ENCODE results near the gene PCDHA1.

The PCDHA1 gene

DNA sequence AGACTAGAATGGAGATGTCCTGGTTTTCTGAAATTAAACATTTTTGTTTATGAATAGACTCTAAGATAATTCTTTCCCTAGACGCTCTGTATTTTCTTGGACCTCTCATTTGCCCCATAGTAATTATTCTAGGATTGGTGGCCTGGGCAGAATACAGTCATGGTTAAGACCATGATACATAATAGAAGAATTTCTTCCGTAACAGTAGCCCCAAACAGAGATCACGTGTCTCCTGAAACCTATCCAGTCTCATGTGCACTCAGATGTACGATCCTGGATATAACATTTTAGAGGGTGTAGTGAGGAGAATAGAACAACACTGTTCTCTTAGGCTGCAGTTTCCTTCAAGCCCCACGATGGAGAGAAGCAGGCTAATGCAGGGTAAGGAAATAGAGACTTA lies 202.7 kb downstream of the PCDHA1 start:
- DNase-seq (ENCODE audit: low spot score): peak; percentile 23

DNA sequence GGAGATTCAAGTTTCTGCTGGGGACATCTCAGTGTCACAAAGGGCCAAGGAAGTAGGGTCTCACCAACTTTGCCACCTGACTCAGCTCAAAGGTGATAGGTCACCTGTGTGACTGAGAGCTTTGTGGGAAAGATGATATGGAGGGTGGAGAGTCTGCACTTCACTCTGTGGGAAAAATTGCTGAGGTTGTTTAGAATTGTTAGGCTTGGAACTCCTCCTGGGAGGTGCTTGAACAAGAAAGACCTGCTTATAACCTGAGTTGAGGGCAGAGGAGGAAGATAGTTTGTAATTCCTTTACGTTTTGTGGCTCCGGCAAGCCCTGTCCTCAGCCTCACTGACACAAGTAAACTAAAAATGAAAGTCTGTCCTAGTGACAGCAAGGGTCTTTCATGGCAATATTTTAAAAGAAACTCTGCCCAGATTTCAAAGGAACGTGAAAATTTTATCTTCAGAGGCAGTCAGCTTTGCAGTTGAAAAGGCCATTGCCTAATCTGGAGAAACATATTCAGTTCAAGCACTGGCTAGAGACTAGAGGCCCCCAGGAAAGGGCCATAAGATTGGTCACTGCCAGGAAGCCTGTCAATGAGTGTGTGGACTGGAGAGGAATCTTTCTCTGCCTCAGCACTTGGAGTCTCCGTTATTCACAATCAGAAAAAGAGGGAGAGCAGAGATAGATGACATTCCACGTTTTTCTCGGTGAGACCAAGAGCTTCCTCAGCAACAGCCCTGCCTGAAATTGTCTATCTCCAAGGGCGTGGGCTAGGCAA lies 203.5 kb downstream of the PCDHA1 start:
- DNase-seq (ENCODE audit: low spot score): no peak

DNA sequence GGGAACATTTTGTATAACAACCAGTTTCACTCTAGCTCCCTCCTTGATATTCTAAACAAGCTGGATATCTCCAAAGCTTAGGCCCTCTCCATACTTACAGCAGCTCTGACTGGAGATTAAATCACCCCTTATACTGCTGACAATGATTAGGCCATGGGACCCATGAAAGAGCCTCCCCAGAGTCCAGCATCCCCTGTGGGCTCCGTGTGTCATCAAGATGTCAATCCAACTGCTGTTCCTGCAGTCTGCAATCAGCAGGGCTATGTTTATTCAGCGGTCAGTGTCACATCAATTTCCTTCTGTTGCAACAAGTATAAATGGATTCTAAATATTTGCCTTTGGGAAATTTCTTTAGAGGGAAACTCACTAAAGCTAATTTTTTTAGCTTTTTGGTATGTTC lies 206.9 kb downstream of the PCDHA1 start:
- no peak for DNase-seq (ENCODE audit: low spot score)

DNA sequence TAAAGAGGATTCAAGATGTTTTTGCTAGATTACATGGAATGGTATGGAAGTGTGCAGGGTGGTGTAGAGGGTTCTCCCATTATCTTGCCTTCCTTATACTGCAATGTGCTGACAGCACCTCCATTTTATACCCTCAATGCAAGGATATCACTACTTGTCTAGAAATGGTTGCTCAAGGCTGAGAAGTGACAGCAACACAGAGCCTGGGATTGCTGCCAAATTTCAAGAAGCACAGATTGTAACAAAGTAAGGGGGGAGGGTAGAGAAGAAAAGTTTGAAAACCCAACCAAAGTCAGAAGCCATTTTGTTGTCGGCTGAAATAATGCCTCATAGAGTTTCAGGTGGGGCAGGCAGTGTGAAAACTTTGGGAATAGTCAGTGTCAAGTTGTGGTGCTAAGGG lies 210.1 kb downstream of the PCDHA1 start:
- DNase-seq (ENCODE audit: low spot score): no peak

DNA sequence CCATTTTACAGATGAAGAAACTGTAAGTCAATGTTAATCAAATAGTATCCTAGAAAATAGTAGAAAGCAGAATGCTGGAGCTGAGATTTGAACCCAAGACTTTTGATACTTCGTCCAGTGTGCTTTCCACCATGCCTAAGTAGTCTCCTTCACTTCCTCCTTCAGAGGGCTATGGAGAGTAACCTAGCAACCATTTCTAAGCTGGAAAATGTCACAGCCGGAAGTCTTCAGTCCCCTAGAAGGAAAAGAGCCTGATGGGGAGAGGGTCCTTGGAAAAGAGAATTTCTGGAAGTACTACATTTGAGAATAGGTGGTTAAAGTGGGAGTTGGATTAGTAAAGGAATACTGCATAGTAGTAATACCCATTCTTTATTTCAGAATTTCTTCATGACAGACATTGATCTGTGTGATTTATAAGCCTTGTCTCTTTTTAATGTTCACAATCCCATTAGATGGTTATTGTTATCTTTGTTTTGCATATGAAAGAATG lies 213.0 kb downstream of the PCDHA1 start:
- DNase-seq (ENCODE audit: low spot score): no peak

DNA sequence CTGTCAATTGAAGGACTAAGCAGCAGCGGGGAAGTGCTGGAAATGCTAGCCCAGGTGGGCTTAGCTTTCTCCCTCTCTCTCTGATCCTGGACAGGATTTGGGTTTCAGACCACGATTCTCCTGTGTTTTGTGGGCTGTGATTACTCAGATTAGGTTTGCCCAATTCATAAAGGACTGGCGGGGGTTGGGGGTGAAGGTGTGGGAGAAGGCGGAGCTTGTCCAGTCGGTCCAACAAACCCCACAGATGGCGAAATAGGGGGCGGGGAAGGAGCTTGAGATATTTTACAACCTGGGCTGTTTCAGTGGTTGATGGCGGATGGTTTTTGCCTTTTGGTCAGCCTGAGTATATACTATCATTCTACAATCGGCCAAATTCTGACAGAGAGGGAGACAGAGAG lies 215.5 kb downstream of the PCDHA1 start:
- DNase-seq (ENCODE audit: low spot score): peak; percentile 42

DNA sequence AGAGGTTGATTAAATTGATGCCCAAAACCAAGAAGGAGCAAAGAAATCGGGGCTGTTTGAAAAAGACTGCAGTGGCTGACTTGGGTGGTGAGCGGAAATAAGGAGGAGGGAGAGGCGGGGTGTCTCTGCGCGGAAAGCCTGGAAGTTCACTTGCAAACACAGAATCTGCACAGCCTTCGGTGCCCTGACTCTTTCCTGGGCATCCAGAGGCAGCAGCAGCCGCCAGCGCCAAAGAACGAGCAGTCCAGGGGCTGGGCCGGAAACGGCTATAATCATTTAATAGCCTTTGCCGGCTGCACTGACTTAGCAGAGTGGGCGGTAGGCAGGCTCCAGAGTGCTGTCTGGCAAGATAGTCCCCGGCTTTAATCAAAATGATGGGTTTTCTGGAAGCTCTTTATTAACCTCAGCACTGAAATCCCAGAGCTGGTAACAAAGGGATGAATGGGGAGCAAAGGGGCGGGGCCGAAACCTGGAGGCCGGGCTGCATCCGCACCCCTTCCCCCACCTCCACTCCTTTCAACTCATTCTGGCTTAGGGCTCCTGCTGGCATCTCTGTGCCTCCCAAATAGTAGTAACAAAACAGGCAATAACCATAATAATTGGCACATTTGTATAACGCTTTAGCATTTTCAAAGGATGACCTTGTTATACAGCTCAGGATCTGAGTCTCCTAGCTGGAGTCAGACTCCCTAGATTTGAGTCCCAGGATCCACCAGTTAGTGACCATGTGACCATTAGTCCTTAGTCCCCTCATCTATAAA lies 216.1 kb downstream of the PCDHA1 start:
- DNase-seq (ENCODE audit: low spot score): peak; percentile 57

DNA sequence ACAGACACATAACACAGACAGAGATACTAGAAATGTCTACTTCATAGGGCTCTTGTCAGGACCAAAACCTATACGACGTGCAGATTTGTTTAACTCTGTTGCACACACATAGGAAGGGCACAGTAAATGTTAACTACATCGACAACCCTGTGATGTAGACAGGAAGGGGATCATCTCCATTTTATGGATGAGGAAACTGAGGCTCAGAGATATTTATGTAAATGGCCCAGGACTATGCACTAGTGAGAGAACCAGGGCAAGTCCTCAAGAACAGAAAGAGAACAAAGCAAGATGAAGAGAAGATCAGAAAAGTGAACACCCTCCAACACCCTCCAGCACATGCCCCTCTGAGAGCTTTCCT lies 216.6 kb downstream of the PCDHA1 start:
- DNase-seq (ENCODE audit: low spot score): no peak

DNA sequence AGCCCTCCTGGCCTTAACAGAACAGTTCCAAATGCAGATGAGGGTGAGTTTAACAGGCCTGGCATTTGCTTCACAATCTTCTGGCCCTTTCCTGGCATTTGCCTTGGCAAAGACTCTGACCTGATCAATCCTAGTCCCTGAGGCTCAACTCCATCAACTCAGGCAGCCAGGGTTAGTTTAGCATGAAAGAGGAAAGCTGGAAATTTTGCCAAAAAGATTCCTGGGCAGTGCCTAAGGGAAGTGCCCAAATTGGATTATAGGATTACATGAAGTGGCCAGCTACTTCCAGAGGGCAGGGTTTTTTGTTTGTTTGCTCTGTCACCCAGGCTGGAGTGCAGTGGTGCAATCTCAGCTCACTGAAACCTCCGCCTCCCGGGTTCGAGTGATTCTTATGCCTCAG lies 217.1 kb downstream of the PCDHA1 start:
- no peak for DNase-seq (ENCODE audit: low spot score)

DNA sequence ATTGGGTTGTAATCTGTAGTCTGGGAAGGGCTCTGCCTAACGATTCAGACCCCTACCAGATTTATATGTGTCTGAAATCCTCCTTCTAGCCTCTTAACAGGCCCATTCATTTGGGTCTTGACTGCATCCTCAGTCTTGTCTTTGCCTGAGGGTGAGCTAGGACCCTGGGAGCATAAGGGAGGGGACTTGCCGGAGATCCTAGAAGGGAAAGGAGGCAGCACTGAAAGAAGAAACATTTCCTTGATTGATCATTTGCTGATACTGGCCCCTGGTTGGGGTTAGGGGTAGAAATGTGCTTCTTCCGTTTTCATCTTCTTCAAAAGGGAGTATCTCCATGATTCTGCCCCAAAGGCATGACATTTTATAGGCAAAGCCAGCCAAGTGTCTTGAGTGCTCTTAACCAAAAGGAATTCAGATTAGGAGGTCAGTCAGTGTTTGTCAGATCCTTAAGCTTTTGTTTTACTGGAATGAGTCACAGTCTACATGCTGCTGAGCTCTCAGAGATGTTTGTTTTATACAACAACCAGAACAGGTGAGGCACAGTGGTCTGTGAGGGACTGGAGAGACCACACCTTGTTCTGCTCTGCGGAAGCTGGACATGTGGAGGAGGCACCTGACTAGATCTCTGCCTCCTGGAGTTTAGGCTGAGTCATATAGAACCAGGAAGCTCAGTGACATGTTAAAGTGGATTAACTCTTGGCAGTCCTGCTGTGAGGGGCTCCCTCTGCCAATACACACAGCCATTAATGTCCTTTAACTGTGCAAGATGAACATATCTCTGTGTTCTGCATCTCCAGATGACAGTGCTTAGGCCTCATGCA lies 218.1 kb downstream of the PCDHA1 start:
- peak; percentile 97 for DNase-seq (ENCODE audit: low spot score)

DNA sequence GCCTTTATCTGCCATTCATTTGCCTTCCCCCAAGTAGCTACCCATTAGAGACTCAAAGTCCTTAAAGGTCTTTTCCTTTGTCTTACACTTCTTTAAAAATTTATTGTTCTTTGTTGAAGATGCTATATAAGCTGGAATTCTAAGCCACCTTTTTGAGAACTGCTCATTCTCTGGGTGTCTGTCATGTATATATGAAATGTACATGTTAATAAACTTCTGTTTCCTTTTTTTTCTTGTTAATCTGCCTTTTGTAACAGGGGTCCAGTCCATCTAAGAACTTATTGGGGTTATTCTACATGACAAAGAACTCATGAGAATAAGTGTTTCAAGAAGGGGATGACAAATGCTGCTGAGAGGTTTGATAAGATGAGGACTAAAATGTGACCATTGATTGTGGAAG lies 221.9 kb downstream of the PCDHA1 start:
- no peak for DNase-seq (ENCODE audit: low spot score)

DNA sequence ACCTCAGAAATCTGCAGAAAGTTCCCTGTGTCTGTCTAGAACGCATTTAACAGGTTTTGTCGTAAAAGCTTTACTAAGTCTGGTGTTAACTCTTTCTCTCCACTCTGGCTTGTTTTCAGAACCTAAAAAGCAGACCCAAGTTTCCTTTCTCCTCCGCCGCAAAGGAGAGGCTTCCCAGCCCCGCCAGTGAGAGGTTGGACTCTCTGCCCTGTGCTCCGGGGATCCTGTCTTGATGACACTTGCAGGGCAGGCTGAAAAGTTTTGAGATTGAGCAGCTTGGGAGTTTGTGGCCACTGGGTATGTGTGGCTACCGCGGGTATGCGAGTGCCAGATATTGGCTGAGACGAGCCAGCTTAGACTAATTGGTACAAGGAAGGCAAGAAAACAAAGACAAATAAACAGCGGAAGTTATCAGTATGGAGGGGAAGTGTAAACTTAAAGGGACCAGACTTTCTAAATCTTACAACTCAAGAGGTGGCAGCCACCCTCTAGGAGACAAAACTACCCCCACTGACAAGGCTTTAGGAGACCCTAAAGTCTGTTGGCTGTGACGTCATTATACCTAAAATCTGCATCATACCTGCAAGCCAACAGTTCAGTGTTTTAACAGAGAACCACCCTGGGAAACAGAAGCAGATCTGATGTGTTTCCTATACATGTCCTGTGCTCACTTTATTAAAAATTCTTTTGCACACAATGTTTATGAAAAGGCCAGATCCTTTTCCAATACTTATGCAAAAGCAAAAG lies 224.3 kb downstream of the PCDHA1 start:
- no peak for DNase-seq (ENCODE audit: low spot score)

DNA sequence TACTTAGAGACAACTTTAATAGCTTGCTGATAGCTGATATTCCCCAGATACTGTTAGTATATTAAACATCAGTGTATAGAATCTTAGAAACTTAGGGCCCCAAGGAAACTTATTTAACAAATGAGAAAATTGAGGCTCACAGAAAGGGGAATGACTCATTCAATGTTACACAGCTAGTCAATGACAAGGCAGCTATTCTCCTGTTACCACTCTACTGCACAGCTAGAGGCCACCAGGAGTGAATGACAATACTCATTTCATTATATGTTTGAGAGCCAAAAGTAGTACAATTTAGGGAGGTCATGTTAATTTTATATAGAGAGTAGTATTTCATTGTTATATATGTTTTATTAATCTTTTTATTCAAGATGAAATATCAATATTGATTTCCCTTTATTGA lies 232.0 kb downstream of the PCDHA1 start:
- DNase-seq (ENCODE audit: low spot score): peak; percentile 10

DNA sequence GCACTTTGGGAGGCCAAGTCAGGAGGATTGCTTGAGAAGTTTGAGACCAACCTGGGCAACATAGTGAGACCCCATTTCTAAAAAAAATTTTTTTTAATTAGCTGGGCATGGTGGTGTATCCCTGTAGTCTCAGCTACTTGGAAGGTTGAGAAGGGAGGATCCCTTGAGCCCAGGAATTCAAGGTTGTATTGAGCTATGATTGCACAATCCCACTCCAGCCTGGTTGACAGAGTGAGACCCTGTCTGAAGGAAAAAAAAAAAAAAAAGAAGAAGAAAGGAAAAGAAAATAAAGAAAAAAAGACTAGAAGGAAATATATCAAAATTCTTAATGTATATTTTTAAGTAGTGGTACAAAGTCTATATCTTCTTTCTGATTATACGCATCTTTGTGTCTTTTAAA lies 236.4 kb downstream of the PCDHA1 start:
- no peak for DNase-seq (ENCODE audit: low spot score)

DNA sequence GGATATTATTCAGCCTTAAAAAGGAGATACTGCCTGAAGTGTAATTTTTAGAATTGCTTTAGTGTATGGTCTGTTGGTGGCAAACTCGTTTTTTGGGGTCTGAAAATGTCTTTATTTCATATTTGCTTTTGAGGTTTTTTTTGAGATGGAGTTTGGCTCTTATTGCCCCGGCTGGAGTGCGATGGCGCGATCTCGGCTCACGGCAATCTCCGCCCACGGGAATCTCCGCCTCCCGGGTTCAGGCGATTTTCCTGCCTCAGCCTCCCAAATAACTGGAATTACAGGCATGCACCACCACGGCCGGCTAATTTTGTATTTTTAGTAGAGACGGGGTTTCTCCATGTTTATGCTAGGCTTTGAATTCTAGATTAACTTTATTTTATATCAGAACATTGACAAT lies 245.1 kb downstream of the PCDHA1 start:
- no peak for DNase-seq (ENCODE audit: low spot score)

DNA sequence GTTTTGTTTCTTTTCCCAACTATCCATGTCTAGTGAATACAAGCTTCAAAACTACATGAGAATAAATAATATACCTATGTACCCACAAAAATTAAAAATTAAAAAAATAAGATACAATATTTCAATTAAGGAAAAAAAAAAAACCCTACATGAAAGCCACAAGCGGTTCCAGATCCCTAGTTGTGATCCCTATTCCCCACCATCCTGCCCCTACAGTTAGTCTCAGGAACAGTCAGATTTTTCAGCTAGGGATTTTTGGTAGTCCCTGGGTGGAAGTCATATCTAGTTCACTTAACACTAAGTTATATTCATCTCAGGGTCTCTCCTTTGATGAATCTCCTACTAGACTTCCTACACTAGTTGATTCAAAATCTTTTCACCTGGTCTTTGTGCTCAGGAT lies 246.7 kb downstream of the PCDHA1 start:
- DNase-seq (ENCODE audit: low spot score): no peak

DNA sequence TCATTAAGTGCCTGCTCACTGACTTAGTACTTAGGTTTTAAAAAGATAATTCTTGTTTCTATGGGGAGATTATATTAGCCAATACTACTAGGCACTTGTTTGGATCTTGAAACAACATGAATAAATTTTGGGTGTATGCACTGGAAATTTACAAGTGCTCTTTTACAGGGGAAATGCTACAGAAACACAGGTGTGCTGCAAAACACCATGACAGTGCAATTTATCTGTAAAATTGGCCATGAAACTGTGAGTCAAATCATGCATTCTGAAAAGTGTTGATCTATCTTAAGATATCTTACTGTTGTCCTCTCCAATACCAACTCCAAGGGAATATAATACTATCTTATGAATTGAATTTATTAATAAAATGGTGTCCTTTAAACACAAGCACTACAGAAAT lies 253.1 kb downstream of the PCDHA1 start:
- no peak for DNase-seq (ENCODE audit: low spot score)

DNA sequence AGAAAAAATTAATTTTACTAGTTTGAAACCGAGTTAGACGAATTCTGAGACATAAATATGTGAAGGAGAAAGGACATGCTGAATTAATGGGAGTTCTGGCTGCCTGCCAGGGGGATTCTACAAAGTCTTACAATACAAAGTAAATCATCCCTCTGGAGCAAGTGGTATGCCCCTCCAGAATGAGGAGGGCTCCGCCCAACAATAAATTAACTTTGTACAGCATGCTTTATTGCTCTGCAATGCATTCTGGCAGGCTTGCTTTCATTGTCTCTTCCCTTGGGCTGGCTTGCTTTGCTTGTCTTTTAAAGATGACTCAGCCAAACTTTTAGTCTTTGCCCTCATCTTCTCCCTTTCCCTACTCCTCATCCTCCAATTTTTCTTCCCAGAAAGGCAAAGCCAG lies 253.6 kb downstream of the PCDHA1 start:
- DNase-seq (ENCODE audit: low spot score): no peak

DNA sequence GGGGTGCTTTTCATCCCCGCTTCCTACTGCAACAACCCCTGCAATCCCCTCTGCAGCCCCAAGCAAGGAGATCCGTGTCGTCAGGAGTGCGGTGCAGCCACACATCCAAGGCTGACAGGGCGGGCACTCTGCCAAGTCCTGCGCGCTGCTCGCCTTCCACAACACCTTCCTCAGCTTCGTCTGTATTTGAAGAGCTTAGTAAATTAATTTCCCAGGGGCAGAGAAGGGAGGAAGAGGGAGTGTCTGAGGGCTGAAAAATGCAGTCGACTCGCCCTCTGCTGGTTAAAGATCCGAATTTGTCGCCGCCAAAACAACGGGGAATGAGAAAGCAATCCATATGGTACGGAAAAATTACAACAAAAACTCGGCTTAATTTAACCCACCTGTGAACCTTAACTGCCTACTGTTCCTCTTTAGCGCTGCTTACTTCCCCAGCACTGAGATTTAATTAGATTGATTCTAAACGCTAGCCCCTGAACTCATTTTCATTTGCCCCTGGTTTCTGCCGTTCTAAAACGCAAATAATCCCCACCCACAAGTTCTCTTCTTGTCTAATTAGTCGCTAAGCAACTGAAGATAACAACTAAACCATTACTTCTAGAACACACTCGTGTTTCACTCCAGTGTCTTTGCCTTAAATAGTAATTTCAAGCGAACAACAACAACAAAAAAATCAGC lies 254.3 kb downstream of the PCDHA1 start:
- peak; percentile 78 for DNase-seq (ENCODE audit: low spot score)

DNA sequence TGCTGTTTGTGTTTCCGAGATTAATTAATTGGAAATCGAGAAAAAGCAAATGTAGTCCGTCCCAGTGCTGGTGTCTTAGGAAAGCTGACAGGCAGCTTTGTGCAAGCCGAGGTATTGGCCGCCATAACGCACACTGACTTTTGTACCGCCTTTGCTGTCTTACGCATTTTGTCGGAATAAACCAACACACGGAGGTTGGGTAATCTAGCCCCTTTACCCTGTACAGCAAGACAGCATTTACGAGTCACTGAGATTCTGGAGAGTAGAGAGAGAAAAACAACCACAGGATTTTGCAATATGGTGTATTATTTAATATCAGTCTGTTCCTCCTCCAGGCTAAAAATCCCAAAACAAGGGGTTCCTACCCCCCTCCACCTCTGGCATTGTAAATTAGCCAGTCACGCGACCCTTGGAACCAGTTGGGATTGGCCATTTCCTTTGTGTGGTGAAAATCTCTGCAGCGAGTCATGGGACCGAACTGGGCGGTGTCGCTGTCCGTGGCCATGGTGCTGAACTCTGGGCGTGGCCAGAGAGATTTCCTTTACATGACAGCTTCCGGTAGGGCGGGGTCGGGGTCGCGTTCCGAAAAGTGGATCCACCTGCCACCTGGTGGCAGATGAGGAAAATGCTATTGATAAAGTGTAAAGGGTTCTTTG lies 255.0 kb downstream of the PCDHA1 start:
- DNase-seq (ENCODE audit: low spot score): peak; percentile 93

DNA sequence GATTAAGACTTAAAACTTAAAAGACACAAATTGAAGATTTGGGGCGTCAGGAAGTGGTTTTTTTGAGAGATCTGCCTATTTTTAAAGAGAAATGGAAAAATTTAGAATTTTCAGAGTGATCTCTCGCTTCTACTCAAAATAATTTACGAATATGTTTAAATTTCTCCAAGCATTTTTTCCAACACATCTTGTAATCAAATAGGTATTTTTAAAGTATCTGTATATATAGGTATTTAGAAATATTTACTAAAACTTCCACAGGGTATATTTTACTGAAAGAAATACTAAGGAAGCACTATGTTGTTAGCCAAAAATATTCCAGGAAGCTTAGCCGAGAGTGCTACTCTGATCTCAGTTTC lies 255.5 kb downstream of the PCDHA1 start:
- no peak for DNase-seq (ENCODE audit: low spot score)

All from kidney tubule cell (primary cell).